ENCODE results near the gene LRFN2.

The LRFN2 gene

GRCh38 chr6:40377173-40377806, 209.9 kb downstream of the LRFN2 start:
- DNase-seq (ENCODE audit: low spot score), result no peak

- DNase-seq (ENCODE audit: low spot score), result no peak
Measured at GRCh38 chr6:40376113-40376650, 211.0 kb downstream of the LRFN2 start.

GRCh38 chr6:40373267-40373666, 213.9 kb downstream of the LRFN2 start:
- no peak for DNase-seq (ENCODE audit: low spot score)

GRCh38 chr6:40371621-40372020, 215.5 kb downstream of the LRFN2 start:
- DNase-seq (ENCODE audit: low spot score), result no peak

- DNase-seq (ENCODE audit: low spot score), result no peak
Measured at GRCh38 chr6:40371095-40371494, 216.1 kb downstream of the LRFN2 start.

GRCh38 chr6:40369891-40370290, 217.3 kb downstream of the LRFN2 start:
- DNase-seq (ENCODE audit: low spot score), result no peak

- no peak for DNase-seq (ENCODE audit: low spot score)
Measured at GRCh38 chr6:40369042-40369441, 218.1 kb downstream of the LRFN2 start.

GRCh38 chr6:40362859-40363258, 224.3 kb downstream of the LRFN2 start:
- no peak for DNase-seq (ENCODE audit: low spot score)

- peak; percentile 2 for DNase-seq (ENCODE audit: low spot score)
Measured at GRCh38 chr6:40359808-40360207, 227.4 kb downstream of the LRFN2 start.

GRCh38 chr6:40358473-40359460, 228.4 kb downstream of the LRFN2 start:
- DNase-seq (ENCODE audit: low spot score), result no peak

- peak; percentile 40 for DNase-seq (ENCODE audit: low spot score)
Measured at GRCh38 chr6:40356242-40356910, 230.8 kb downstream of the LRFN2 start.

- DNase-seq (ENCODE audit: low spot score), result no peak
Measured at GRCh38 chr6:40355532-40355931, 231.6 kb downstream of the LRFN2 start.

GRCh38 chr6:40355066-40355465, 232.1 kb downstream of the LRFN2 start:
- DNase-seq (ENCODE audit: low spot score), result no peak

- no peak for DNase-seq (ENCODE audit: low spot score)
Measured at GRCh38 chr6:40353967-40354452, 233.2 kb downstream of the LRFN2 start.

GRCh38 chr6:40353197-40353966, 233.8 kb downstream of the LRFN2 start:
- no peak for DNase-seq (ENCODE audit: low spot score)

GRCh38 chr6:40352527-40353170, 234.5 kb downstream of the LRFN2 start:
- DNase-seq (ENCODE audit: low spot score), result no peak

- no peak for DNase-seq (ENCODE audit: low spot score)
Measured at GRCh38 chr6:40352006-40352405, 235.2 kb downstream of the LRFN2 start.

GRCh38 chr6:40350747-40351217, 236.4 kb downstream of the LRFN2 start:
- no peak for DNase-seq (ENCODE audit: low spot score)

- DNase-seq (ENCODE audit: low spot score), result no peak
Measured at GRCh38 chr6:40349901-40350746, 237.0 kb downstream of the LRFN2 start.

Data from kidney tubule cell (primary cell).